Peyer's patch (tissue), 4 donors: ENCODE data around the gene RNF44. TPM values are rescaled to one million over a fixed set of nuclear protein-coding genes. Genes with fewer than 3 reads are reported as not detected.

Experiments
- DNase-seq, 3 donors: peaks; one replicate each; pipeline ENCODE4 v3.0.0-alpha.2; 2017 to 2019
- H3K27ac ChIP-seq, 4 donors: fragments of 200-600 bp; sonication (generic); one replicate each; pipeline ENCODE4 v1.5.1; 2016 to 2019
- H3K27me3 ChIP-seq, 2 donors: fragments of 200-600 bp; sonication (generic); one replicate each; pipeline ENCODE4 v1.5.1; 2019
- H3K36me3 ChIP-seq, 3 donors: fragments of 200-600 bp; sonication (generic); one replicate each; pipeline ENCODE4 v1.5.1; 2016 to 2019
- H3K4me1 ChIP-seq, 4 donors: fragments of 200-600 bp; sonication (generic); one replicate each; pipeline ENCODE4 v1.5.1; 2016 to 2019
- H3K4me3 ChIP-seq, 4 donors: fragments of 200-600 bp; sonication (generic); 1 replicate in 3 of 4; 2 replicates in 1 of 4; pipeline ENCODE4 v1.5.1; 2016 to 2019; ENCODE audit warnings: mild to moderate bottlenecking in 1 of 4
- H3K9me3 ChIP-seq, 4 donors: fragments of 200-600 bp; sonication (generic); one replicate each; pipeline ENCODE4 v1.5.1; 2016 to 2019; ENCODE audit warnings: mild to moderate bottlenecking in 1 of 4
- CTCF ChIP-seq, 6 experiments: fragments of 450-650 bp in 4 of 6; fragments of 200-600 bp in 2 of 6; sonication (generic) in 1 of 6; IDR thresholded peaks; one replicate each; pipeline ENCODE4 v1.5.1; 2017 to 2019; ENCODE audit warnings: antibody characterized with exemption in 6 of 6, mild to moderate bottlenecking in 3 of 6, moderate library complexity in 1 of 6
- POLR2A ChIP-seq, 2 donors: fragments of 450-650 bp; IDR thresholded peaks; one replicate each; pipeline ENCODE4 v1.5.1; 2017; ENCODE audit warnings: antibody characterized with exemption in 2 of 2, mild to moderate bottlenecking in 2 of 2, moderate library complexity in 2 of 2
- total RNA-seq, 4 donors: library from RNA; depleted of rRNA; stranded (reverse); fragments of >200 nt; gene quantifications; one replicate each; pipeline ENCODE4 v1.1.0, GENCODE V29; 2016

RNF44 gene
- total RNA-seq, 4 donors from 2014 or later: 46.4 to 114 (median 65.3) TPM

- H3K27ac ChIP-seq: no peak overlapping the region
- peaks cover 0 to 53% (median 3%) of the 10 kb centered on the region in 3 donors for H3K36me3 ChIP-seq
- TF ChIP-seq POLR2A (IDR thresholded peaks at IDR 0.05) (no peak), CTCF (IDR thresholded peaks at IDR 0.05) (no peak)
- no peaks in the 10 kb centered on the region for H3K9me3 ChIP-seq
- H3K27me3 ChIP-seq: no peaks in the 10 kb centered on the region
- no peak for DNase-seq
- H3K4me1 ChIP-seq: peaks cover 0 to 40% (median 14%) of the 10 kb centered on the region in 4 donors
- H3K4me3 ChIP-seq: no peak overlapping the region
Measured at GRCh38 chr5:176527246-176528222, 9.7 kb downstream of the RNF44 start.

- Histone ChIP-seq H3K9me3 (no peaks in the 10 kb centered on the region), H3K4me1 (peaks cover 0 to 29% (median 8%) of the 10 kb centered on the region in 4 donors), H3K27me3 (no peaks in the 10 kb centered on the region), H3K36me3 (peaks cover 0 to 44% (median 3%) of the 10 kb centered on the region in 3 donors), H3K4me3 (no peak overlapping the region), H3K27ac (no peak overlapping the region)
- no peak for DNase-seq
- TF ChIP-seq POLR2A (IDR thresholded peaks at IDR 0.05) (no peak), CTCF (IDR thresholded peaks at IDR 0.05) (no peak)
Measured at GRCh38 chr5:176526462-176526861, 10.7 kb downstream of the RNF44 start.

- no peak for DNase-seq
- H3K36me3 ChIP-seq: peaks cover 0 to 36% (median 0%) of the 10 kb centered on the region in 3 donors
- peaks cover 0 to 22% (median 4%) of the 10 kb centered on the region in 4 donors for H3K4me1 ChIP-seq
- TF ChIP-seq POLR2A (IDR thresholded peaks at IDR 0.05): no peak
- no peak for TF ChIP-seq CTCF (IDR thresholded peaks at IDR 0.05)
- H3K27me3 ChIP-seq: no peaks in the 10 kb centered on the region
- no peaks in the 10 kb centered on the region for H3K9me3 ChIP-seq
- no peak overlapping the region for H3K4me3 ChIP-seq
- no peak overlapping the region for H3K27ac ChIP-seq
Measured at GRCh38 chr5:176525677-176526076, 11.5 kb downstream of the RNF44 start.

- H3K27me3 ChIP-seq: no peaks in the 10 kb centered on the region
- no peaks in the 10 kb centered on the region for H3K9me3 ChIP-seq
- peaks cover 0 to 29% (median 0%) of the 10 kb centered on the region in 3 donors for H3K36me3 ChIP-seq
- no peak overlapping the region for H3K4me3 ChIP-seq
- no peak overlapping the region for H3K27ac ChIP-seq
- H3K4me1 ChIP-seq: peaks cover 0 to 15% (median 2%) of the 10 kb centered on the region in 4 donors
- no peak for DNase-seq
- no peak for TF ChIP-seq CTCF (IDR thresholded peaks at IDR 0.05)
- TF ChIP-seq POLR2A (IDR thresholded peaks at IDR 0.05): no peak
Measured at GRCh38 chr5:176524987-176525386, 12.2 kb downstream of the RNF44 start.

- Histone ChIP-seq H3K4me3 (no peak overlapping the region), H3K36me3 (peaks cover 0 to 21% (median 0%) of the 10 kb centered on the region in 3 donors), H3K27ac (no peak overlapping the region), H3K27me3 (no peaks in the 10 kb centered on the region), H3K9me3 (no peaks in the 10 kb centered on the region), H3K4me1 (peaks cover 0 to 8% (median 0%) of the 10 kb centered on the region in 4 donors)
- DNase-seq: no peak
- TF ChIP-seq POLR2A (IDR thresholded peaks at IDR 0.05) (no peak), CTCF (IDR thresholded peaks at IDR 0.05) (no peak)
Measured at GRCh38 chr5:176524138-176524537, 13.1 kb downstream of the RNF44 start.
